ENCODE data around the gene PRR5L. TPM values are rescaled to one million over a fixed set of nuclear protein-coding genes. Genes with fewer than 3 reads are reported as not detected.
A peak's percentile ranks its signal among the peaks of the same experiment; 100 is the strongest.

The PRR5L gene
- total RNA-seq, 4 donors from 2014 or later, result 2.2 to 10.9 (median 3.5) TPM

DNA sequence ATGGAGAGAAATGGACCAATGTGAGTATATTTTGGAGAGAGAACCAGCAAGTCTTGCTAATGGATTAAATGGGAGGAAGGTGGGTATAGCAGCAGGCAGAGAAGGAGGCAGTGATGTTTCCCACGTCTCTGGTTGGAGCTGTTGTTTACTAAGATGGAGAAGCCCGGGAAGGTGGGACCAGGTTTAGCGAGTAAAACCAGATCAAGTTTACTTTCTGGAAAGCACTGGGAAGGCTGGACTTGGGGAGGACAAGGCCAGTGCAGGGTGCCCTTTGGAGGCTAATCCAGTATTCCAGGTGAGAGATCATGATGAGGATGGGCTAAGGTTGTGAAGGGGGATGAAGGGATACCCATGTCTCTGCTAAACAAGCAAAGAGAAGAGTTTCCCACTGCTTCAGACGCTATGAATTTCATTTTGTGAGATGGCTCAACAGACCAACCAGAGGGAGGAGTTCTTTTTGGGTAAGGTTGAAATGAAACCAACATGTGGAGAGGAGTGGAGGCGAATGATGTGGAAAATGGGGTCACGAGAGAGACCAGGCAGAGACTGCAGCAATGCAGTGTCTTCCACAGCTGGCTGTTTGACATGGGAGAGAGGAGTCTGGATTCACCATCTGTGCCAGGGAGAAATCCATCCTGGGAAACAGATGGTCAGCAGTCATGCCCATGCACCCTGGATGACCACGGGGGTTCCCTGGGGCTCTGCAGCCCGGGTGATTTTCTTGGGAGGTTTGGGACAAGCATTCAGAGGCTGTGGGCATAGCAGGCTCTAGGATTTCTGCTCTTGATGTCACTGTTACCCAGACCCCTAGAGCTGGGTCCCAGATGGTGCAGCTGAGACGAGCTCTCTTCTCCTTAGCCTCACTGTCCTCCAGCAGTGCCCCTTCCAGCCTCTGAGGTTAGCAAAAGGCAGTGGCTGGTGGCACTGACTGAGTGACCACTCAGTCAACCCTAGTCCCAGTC is 31.8 kb upstream of the PRR5L start:
- 72% methylated on average over 9 of the region's 9 CpGs for WGBS
- H3K27ac ChIP-seq, result no peak overlapping the region
- TF ChIP-seq POLR2A (IDR thresholded peaks at IDR 0.05), result no peak
- TF ChIP-seq POLR2AphosphoS5 (IDR thresholded peaks at IDR 0.05), result no peak
- no peak for TF ChIP-seq EP300 (IDR thresholded peaks at IDR 0.05)
- TF ChIP-seq, protein P1, sequence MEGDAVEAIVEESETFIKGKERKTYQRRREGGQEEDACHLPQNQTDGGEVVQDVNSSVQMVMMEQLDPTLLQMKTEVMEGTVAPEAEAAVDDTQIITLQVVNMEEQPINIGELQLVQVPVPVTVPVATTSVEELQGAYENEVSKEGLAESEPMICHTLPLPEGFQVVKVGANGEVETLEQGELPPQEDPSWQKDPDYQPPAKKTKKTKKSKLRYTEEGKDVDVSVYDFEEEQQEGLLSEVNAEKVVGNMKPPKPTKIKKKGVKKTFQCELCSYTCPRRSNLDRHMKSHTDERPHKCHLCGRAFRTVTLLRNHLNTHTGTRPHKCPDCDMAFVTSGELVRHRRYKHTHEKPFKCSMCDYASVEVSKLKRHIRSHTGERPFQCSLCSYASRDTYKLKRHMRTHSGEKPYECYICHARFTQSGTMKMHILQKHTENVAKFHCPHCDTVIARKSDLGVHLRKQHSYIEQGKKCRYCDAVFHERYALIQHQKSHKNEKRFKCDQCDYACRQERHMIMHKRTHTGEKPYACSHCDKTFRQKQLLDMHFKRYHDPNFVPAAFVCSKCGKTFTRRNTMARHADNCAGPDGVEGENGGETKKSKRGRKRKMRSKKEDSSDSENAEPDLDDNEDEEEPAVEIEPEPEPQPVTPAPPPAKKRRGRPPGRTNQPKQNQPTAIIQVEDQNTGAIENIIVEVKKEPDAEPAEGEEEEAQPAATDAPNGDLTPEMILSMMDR (IDR thresholded peaks at IDR 0.05), result no peak
- DNase-seq (ENCODE audit: low spot score in 2 of 2), result no peak
- H3K36me3 ChIP-seq, result no peaks in the 10 kb centered on the region
- H3K4me3 ChIP-seq, result no peak overlapping the region
- peaks cover 2% of the 10 kb centered on the region for H3K4me1 ChIP-seq
- no peaks in the 10 kb centered on the region for H3K27me3 ChIP-seq
- no peaks in the 10 kb centered on the region for H3K9me3 ChIP-seq

DNA sequence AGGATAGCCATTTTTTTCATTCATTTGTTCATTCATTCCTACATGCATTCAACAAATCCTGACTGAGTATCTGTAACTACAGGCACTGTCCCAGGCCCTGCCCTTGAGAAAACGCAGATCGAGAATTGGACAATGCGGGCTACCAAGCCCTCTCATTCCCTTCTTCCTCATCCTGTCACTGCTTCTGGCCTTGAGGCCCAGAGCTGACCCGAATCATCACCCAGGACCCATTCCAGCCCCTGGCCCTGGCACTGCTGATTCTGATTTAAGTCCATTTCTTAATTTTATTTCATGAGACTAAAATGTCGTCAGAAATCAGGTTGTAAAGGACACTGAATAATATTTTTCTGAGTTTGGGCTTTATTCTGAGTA is 31.1 kb upstream of the PRR5L start:
- H3K4me1 ChIP-seq, result peaks cover 2% of the 10 kb centered on the region
- TF ChIP-seq POLR2A (IDR thresholded peaks at IDR 0.05) (no peak), POLR2AphosphoS5 (IDR thresholded peaks at IDR 0.05) (no peak), EP300 (IDR thresholded peaks at IDR 0.05) (no peak)
- TF ChIP-seq, protein P1 (IDR thresholded peaks at IDR 0.05), result no peak
- no peak overlapping the region for H3K27ac ChIP-seq
- no peaks in the 10 kb centered on the region for H3K9me3 ChIP-seq
- H3K27me3 ChIP-seq, result no peaks in the 10 kb centered on the region
- DNase-seq (ENCODE audit: low spot score in 2 of 2), result no peak
- 93% methylated on average over 5 of the region's 5 CpGs for WGBS
- H3K36me3 ChIP-seq, result peaks cover 6% of the 10 kb centered on the region
- no peak overlapping the region for H3K4me3 ChIP-seq

- Histone ChIP-seq H3K27me3 (no peaks in the 10 kb centered on the region), H3K4me3 (no peak overlapping the region), H3K36me3 (peaks cover 14% of the 10 kb centered on the region), H3K4me1 (peaks cover 2% of the 10 kb centered on the region), H3K9me3 (no peaks in the 10 kb centered on the region), H3K27ac (no peak overlapping the region)
- DNase-seq (ENCODE audit: low spot score in 2 of 2), result no peak
- TF ChIP-seq, protein P1 (IDR thresholded peaks at IDR 0.05), result peak; percentile 74 to 76
- TF ChIP-seq POLR2AphosphoS5 (IDR thresholded peaks at IDR 0.05), result no peak
- WGBS, result 25% methylated on average over 11 of the region's 13 CpGs
Observed at GRCh38 chr11:36265793-36266628, 30.1 kb upstream of the PRR5L start.

DNA sequence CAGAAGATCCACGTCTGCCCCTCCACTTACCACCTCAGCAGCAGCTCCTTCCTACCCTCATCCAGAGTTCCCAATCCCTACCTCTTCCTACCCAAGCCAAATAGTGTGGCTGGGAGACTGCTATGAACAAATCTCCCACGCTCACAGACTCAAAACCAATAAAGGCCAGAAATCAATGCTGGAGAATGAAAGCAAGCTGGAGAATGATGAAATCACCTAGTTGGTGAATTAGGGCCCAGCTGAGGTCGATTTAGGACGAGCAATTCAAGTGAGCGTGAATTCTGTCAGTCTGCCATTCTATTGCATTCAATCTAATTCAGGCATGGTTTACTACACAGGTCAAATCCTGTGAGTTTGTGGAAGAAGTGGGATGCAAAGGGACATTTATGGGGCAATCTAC is 29.3 kb upstream of the PRR5L start:
- TF ChIP-seq POLR2A (IDR thresholded peaks at IDR 0.05) (no peak), POLR2AphosphoS5 (IDR thresholded peaks at IDR 0.05) (no peak), EP300 (IDR thresholded peaks at IDR 0.05) (no peak)
- TF ChIP-seq, protein P1 (IDR thresholded peaks at IDR 0.05), result no peak
- Histone ChIP-seq H3K36me3 (peaks cover 22% of the 10 kb centered on the region), H3K27me3 (no peaks in the 10 kb centered on the region), H3K27ac (no peak overlapping the region), H3K4me3 (no peak overlapping the region), H3K9me3 (no peaks in the 10 kb centered on the region), H3K4me1 (peaks cover 2% of the 10 kb centered on the region)
- DNase-seq (ENCODE audit: low spot score in 2 of 2), result no peak
- 52% methylated on average over 5 of the region's 5 CpGs for WGBS
